Activated CD4-positive, alpha-beta T cell treated with anti-CD3 and anti-CD28 coated beads, Interleukin-2, Interleukin-6, amounts not matched to agents 100 ng/mL and 50 ng/mL, durations not matched to agents 16 hours and 8 hours (primary cell): ENCODE data around the gene OR8B4.
"Not testable (repeated sequence)": the region's sequence is repeated elsewhere in the genome, so short reads cannot be mapped to it uniquely, and the experiment has no call there.

Experiments used
- DNase-seq: peaks from one replicate; pipeline ENCODE4 v3.0.0-alpha.2; 2020

Gene OR8B4

GRCh38 chr11:124403186-124403585 is 21.5 kb downstream of the OR8B4 start:
- DNase-seq, result not testable (repeated sequence)

GRCh38 chr11:124402326-124402922 is 22.2 kb downstream of the OR8B4 start:
- DNase-seq, result peak; percentile 83

- DNase-seq, result no peak
These were observed 25.7 kb downstream of the OR8B4 start, which contains the start of gene OR8B3 for GRCh38 chr11:124398924-124399323. OR8B3 (minus strand) TSS chr11:124399024; CDS start chr11:124397351, 1,673 bp downstream.

GRCh38 chr11:124396847-124397246 is 27.8 kb downstream of the OR8B4 start:
- DNase-seq, result not testable (repeated sequence)

GRCh38 chr11:124394408-124394807 is 30.3 kb downstream of the OR8B4 start:
- DNase-seq, result no peak

- no peak for DNase-seq
These were observed 40.3 kb downstream of the OR8B4 start, which contains the start of gene OR8B2 for GRCh38 chr11:124384399-124384798. OR8B2 (minus strand) TSS chr11:124384499; CDS start chr11:124383343, 1,156 bp downstream.

GRCh38 chr11:124382857-124383256 is 41.8 kb downstream of the OR8B4 start:
- DNase-seq, result not testable (repeated sequence)

- DNase-seq, result no peak
These were observed 44.1 kb downstream of the OR8B4 start for GRCh38 chr11:124380585-124380984.

- no peak for DNase-seq
These were observed 48.4 kb downstream of the OR8B4 start for GRCh38 chr11:124376280-124376679.
